ENCODE data around the gene PFKL. TPM values are rescaled to one million over a fixed set of nuclear protein-coding genes. Genes with fewer than 3 reads are reported as not detected.

The PFKL gene
- total RNA-seq, 1 experiment from 2014 or later, result 78.9 TPM

DNA sequence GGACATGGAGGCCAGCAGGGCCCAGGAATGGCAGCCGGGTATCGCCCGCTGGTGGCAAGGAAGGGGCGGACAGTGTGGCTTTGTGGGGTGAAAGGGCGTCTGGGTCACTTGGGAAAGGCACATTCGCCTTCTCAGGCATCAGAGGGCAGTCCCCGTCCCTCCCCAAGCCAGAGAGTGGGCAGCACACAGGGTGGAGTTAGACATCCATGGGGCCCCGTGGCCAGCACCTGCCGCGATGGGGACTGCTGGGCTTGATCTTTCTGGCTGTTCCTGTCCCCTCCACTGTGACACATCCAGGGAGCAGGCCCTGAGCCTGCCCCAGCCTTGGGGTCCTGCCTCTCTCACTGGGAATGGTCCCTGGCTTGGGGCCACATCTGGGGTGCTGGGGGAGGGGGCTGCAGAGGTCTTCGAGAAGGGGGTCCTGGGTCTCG lies 49.6 kb downstream of the PFKL start:
- CTCF ChIA-PET, result no interaction called here
- no peak for DNase-seq
- Mint-ChIP-seq H3K4me3 (ENCODE audit: low read depth, unreplicated experiment) (no peak overlapping the region), H3K9me3 (ENCODE audit: low read depth, unreplicated experiment) (no peaks in the 10 kb centered on the region), H3K27ac (ENCODE audit: unreplicated experiment) (no peak overlapping the region), H3K4me1 (ENCODE audit: low read depth, unreplicated experiment) (no peaks in the 10 kb centered on the region), H3K36me3 (ENCODE audit: insufficient read depth, unreplicated experiment) (no peaks in the 10 kb centered on the region), H3K27me3 (ENCODE audit: unreplicated experiment) (peaks cover 74% of the 10 kb centered on the region)
- BruUV-seq (replicated peaks), result no TSS peak
- TF ChIP-seq, protein P1, sequence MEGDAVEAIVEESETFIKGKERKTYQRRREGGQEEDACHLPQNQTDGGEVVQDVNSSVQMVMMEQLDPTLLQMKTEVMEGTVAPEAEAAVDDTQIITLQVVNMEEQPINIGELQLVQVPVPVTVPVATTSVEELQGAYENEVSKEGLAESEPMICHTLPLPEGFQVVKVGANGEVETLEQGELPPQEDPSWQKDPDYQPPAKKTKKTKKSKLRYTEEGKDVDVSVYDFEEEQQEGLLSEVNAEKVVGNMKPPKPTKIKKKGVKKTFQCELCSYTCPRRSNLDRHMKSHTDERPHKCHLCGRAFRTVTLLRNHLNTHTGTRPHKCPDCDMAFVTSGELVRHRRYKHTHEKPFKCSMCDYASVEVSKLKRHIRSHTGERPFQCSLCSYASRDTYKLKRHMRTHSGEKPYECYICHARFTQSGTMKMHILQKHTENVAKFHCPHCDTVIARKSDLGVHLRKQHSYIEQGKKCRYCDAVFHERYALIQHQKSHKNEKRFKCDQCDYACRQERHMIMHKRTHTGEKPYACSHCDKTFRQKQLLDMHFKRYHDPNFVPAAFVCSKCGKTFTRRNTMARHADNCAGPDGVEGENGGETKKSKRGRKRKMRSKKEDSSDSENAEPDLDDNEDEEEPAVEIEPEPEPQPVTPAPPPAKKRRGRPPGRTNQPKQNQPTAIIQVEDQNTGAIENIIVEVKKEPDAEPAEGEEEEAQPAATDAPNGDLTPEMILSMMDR (IDR thresholded peaks at IDR 0.05; ENCODE audit: unreplicated experiment), result no peak
- intact Hi-C loops (cut with micrococcal nuclease; ENCODE audit: unreplicated experiment), result no loop called here

DNA sequence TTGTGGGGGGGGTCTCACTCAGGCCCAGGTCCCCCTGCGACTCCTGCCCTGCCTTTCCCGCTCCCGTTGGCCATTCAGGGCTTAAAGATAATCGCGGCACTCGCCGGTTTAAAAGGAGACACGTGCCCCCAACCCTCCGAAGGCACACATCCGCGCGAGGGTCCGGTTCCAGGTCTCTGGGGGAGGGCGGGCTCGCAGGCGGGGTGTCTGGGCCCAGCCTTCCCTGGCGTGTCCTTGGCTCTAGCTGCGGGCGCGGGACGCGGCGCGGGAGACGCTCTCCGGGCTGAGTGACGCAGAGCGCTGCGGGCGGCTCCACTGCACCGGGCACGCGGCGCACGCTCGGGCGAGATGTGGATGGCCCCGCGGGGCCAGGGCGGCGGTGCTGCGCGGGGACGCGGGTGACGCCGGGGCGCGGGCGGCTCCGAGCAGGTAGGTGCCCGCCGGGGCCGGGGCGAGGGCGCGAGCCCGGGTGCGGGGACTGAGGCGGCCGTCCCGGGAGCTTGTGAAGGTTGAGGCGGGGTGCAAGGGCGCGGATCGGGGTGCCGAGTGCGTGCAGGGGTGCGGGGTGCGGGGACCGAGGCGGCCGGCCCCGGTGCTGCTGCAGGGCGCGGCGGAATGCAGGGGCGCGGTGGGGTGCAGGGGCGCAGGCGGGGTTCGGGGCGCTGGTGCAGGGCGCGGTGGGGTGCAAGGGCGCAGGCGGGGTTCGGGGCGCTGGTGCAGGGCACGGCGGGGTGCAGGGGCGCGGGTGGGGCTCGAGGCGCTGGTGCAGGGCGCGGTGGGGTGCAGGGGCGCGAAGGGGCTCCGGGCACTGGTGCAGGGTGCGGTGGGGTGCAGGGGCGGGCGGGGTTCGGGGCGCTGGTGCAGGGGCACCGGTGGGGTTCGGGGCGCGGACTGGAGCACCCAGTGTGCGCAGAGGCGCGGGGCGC lies 50.3 kb downstream of the PFKL start:
- BruUV-seq (replicated peaks), result no TSS peak
- no peak for DNase-seq
- H3K4me1 Mint-ChIP-seq (ENCODE audit: low read depth, unreplicated experiment), result no peaks in the 10 kb centered on the region
- TF ChIP-seq, protein P1 (IDR thresholded peaks at IDR 0.05; ENCODE audit: unreplicated experiment), result no peak
- CTCF ChIA-PET, result no interaction called here
- intact Hi-C loops (cut with micrococcal nuclease; ENCODE audit: unreplicated experiment), result no loop called here
- H3K36me3 Mint-ChIP-seq (ENCODE audit: insufficient read depth, unreplicated experiment), result no peaks in the 10 kb centered on the region
- H3K27ac Mint-ChIP-seq (ENCODE audit: unreplicated experiment), result no peak overlapping the region
- no peak overlapping the region for H3K4me3 Mint-ChIP-seq (ENCODE audit: low read depth, unreplicated experiment)
- H3K27me3 Mint-ChIP-seq (ENCODE audit: unreplicated experiment), result peaks cover 81% of the 10 kb centered on the region
- no peaks in the 10 kb centered on the region for H3K9me3 Mint-ChIP-seq (ENCODE audit: low read depth, unreplicated experiment)

DNA sequence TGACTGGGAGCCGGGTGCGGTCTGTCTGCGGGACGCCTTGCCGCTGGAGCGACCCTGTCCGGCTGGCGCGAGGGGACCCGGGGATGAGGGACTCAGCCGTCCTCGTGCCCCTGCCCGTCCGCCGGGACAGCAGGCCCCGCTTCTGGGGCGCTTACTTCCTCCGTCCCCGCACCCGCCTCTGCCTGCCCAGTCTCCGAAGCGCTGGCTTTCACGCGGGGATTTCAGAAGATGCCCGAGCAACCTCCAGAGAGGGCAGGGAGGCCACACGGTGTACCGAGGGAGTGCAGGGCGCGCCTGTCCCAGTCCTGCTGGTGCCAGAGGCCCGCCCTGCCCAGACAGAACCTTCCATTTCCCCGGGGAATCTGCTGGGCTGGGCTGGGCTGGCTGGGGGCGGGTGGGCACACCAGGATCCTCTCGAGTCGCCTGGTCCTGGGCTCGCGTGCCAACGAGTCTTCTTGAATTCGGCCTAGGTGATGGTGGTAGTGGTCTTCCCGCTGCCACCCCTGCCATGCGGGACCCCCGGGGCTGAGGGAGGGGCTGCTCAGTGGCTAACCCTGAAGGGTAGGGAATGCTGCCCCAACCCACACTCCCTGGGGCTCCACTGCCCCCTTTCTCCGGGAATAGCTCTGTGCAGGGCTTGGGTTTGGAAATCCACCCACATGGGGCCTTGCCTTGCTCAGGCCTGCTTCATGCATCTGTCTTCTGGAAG lies 51.1 kb downstream of the PFKL start:
- H3K27me3 Mint-ChIP-seq (ENCODE audit: unreplicated experiment), result peaks cover 83% of the 10 kb centered on the region
- CTCF ChIA-PET, result interaction anchor here (0.6 kb wide), 1 partner anchor 248 kb away, joined by 3 read pairs; no protein-coding TSS in a partner anchor
- no peaks in the 10 kb centered on the region for H3K36me3 Mint-ChIP-seq (ENCODE audit: insufficient read depth, unreplicated experiment)
- DNase-seq, result no peak
- H3K27ac Mint-ChIP-seq (ENCODE audit: unreplicated experiment), result no peak overlapping the region
- no peaks in the 10 kb centered on the region for H3K9me3 Mint-ChIP-seq (ENCODE audit: low read depth, unreplicated experiment)
- intact Hi-C loops (cut with micrococcal nuclease; ENCODE audit: unreplicated experiment), result no loop called here
- no peak overlapping the region for H3K4me3 Mint-ChIP-seq (ENCODE audit: low read depth, unreplicated experiment)
- BruUV-seq (replicated peaks), result no TSS peak
- H3K4me1 Mint-ChIP-seq (ENCODE audit: low read depth, unreplicated experiment), result no peaks in the 10 kb centered on the region
- TF ChIP-seq, protein P1 (IDR thresholded peaks at IDR 0.05; ENCODE audit: unreplicated experiment), result no peak

DNA sequence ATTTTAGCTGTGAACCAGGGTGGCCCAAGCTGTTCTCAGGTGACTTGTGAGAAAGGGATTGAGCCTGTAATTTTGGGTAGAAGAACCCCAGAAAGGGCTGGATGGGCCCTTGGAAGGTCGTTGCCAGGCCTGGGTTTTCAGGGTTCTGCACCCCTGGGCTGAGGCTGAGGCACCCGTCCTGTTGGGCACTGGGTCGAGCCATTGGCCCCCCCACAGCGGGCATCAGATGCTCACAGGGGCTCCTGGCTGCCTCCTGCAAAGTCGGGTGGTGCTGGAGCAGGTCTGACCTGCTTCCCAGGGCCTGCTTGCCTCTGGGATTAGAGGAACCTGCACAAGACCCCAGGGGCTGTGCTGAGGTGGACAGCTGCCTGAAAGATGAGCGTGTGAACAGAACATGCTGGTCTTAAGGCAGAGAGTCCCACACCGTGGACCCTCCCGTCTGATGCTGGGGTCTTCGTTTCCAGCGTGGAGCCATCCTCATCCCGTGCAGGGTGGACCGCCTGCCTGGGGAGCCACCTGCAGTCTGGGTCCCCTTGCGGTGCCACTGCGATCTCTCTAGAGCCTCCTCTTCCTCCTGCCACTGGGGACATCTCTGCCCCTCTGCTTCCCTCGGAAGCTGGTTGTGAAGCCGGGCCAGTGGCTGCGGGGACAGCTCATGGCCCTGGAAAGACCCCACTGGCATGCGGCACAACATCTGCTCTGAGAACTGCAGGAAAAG lies 51.8 kb downstream of the PFKL start:
- no peak for DNase-seq
- Mint-ChIP-seq H3K4me1 (ENCODE audit: low read depth, unreplicated experiment) (no peaks in the 10 kb centered on the region), H3K27ac (ENCODE audit: unreplicated experiment) (no peak overlapping the region), H3K27me3 (ENCODE audit: unreplicated experiment) (peaks cover 78% of the 10 kb centered on the region), H3K36me3 (ENCODE audit: insufficient read depth, unreplicated experiment) (no peaks in the 10 kb centered on the region), H3K9me3 (ENCODE audit: low read depth, unreplicated experiment) (no peaks in the 10 kb centered on the region), H3K4me3 (ENCODE audit: low read depth, unreplicated experiment) (no peak overlapping the region)
- CTCF ChIA-PET, result interaction anchor here (0.6 kb wide), 1 partner anchor 247 kb away, joined by 3 read pairs; no protein-coding TSS in a partner anchor
- TF ChIP-seq, protein P1 (IDR thresholded peaks at IDR 0.05; ENCODE audit: unreplicated experiment), result no peak
- intact Hi-C loops (cut with micrococcal nuclease; ENCODE audit: unreplicated experiment), result no loop called here
- BruUV-seq (replicated peaks), result no TSS peak

Measured in Calu3 (cell line).